GM21528 (cell line): ENCODE measurements around the gene KCNK5.

Experiments used
- ATAC-seq: cut with Tn5 transposase; IDR thresholded peaks from one replicate; pipeline ENCODE4 v1.9.1; 2021; ENCODE audit warnings: mild to moderate bottlenecking, moderate library complexity; ENCODE audit not compliant: unreplicated experiment, low FRiP score

KCNK5 gene

DNA sequence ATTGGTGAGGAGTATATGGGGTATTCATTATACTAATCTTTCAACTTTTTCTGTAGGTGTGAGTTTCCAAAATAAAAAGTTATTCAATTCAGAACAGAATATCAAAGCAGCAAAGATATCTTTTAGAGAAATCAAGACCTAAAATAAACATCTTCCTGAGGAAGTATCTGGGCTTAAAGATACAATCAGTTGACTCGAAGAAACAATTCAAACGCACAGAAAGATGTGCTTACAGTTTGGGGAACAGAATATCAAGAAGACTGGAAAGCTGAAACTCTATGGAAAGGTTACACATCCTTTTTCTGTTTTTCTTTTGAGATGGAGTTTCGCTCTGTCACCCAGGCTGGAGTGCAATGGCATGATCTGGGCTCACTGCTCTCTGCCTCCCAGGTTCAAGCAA, 78.1 kb downstream of the KCNK5 start:
- no peak for ATAC-seq

DNA sequence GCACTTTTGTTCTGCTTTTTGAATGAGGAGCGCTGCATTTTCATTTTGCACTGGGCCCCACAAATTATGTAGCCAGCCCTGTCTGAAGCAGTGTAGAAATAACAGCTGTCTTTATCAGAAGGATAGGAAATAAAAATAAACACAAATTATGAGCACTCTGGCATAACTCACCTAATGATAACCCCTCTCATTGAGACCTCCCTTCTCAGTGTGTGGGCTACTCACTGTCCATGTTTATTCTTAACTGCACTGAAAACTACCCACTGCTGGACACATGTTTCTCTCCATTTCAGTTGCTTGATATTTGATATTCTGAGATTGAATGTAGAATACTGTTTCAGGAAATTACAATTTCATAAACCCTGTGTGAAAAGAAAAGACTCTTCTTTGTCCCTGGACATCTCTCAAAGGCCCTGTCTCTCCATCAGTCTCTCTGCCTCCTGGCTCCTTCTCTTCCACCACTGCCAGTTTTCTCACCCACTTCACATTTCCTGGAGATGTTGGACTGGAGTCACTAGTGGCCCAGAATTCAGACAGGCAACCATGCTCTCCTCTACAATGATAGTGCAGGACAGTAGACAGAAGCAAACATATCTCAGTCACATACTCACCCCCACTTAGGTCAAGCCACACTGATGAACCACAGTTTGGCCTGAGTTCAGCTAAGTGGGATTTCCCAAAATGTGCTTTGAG, 84.6 kb downstream of the KCNK5 start:
- no peak for ATAC-seq

DNA sequence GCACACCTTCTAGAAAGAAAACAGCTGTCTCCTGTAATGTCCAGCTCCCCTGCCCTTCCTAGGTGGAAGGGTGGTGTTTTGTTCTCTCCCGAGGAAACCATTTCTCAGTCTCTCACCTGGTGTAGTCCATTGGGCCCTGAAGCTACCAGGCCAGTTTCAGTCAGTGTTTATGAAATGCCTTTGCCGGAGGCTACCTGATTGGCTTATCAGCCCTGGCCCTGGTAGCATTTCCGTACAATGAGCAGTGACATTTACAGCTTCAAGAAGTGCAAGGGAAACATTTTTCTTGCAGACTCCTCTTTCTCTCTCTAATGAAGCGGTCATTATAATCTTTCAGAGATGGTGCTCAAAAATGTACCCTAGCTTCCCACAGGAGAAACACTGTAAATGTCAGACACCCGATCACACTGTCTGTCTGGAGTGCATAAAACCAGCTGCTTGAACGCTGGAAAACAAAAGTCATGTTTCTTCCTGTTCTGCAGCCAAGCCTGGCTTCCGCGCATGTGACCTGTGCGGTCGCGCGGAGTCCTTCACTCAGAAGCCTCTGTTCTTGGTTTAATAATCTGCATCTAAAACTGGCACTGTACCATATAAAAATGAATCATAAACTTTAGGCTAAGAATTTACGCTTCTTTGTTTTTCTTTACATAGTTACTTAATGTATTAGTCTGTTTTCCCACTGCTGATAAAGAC, 85.9 kb downstream of the KCNK5 start:
- no peak for ATAC-seq

- no peak for ATAC-seq
Measured at GRCh38 chr6:39140556-39141167, 88.6 kb downstream of the KCNK5 start.
